K562 (cell line): ENCODE results near the gene RAPGEF5. TPM values are rescaled to one million over a fixed set of nuclear protein-coding genes. Genes with fewer than 3 reads are reported as not detected.

Experiments
- ATF7 ChIP-seq: fragments of 450-650 bp; IDR thresholded peaks from 2 replicates; pipeline ENCODE4 v1.7.1; 2014; ENCODE audit warnings: mild to moderate bottlenecking, moderate library complexity
- BRCA1 ChIP-seq, 2 experiments: fragments of 450-650 bp in 1 of 2; sonication (generic) in 1 of 2; formaldehyde crosslinking in 1 of 2; IDR thresholded peaks; 2 replicates each; pipeline versions ENCODE4 v1.5.0 to v1.6.1; 2017 to 2020; ENCODE audit warnings: mild to moderate bottlenecking in 1 of 2, missing genetic modification reagents in 1 of 2
- CTBP1 ChIP-seq: fragments of 450-650 bp; IDR thresholded peaks from 2 replicates; pipeline ENCODE4 v1.6.1; 2016; ENCODE audit warnings: borderline replicate concordance
- CTCF ChIP-seq, 3 experiments: IDR thresholded peaks in 2 of 3; conservative IDR thresholded peaks in 1 of 3; 2 replicates each; pipeline ENCODE4 v1.5.1; 2011 to 2012; ENCODE audit warnings: low read length in 3 of 3, mild to moderate bottlenecking in 3 of 3, control low read depth in 2 of 3, improper control_type of control experiment in 1 of 3, inconsistent platforms in 1 of 3, low read depth in 1 of 3, mixed read lengths in 1 of 3, moderate library complexity in 1 of 3; ENCODE audit not compliant: insufficient read depth in 2 of 3
- DEAF1 ChIP-seq: fragments of 450-650 bp; formaldehyde crosslinking; IDR thresholded peaks from 2 replicates; pipeline ENCODE4 v1.4.0; 2020; ENCODE audit warnings: mild to moderate bottlenecking, moderate library complexity
- MAFF ChIP-seq: IDR thresholded peaks from 2 replicates; pipeline ENCODE4 v1.6.1; 2012; ENCODE audit warnings: low read length, improper control_type of control experiment
- MAX ChIP-seq: sonication (generic); formaldehyde crosslinking; IDR thresholded peaks from 2 replicates; pipeline ENCODE4 v1.9.0; 2022; ENCODE audit warnings: mild to moderate bottlenecking, missing genetic modification reagents
- MXD1 ChIP-seq: fragments of 250-450 bp; sonication (Bioruptor Pico); IDR thresholded peaks from 2 replicates; pipeline ENCODE4 v1.8.0; 2021; ENCODE audit warnings: borderline replicate concordance, mild to moderate bottlenecking, moderate library complexity; ENCODE audit not compliant: poor library complexity, severe bottlenecking
- U2AF1 ChIP-seq: fragments of 200-400 bp; formaldehyde crosslinking; optimal IDR thresholded peaks from 2 replicates; pipeline ENCODE3; 2017; ENCODE audit warnings: mild to moderate bottlenecking, low read depth, low read length, moderate library complexity
- ZBTB11 ChIP-seq, 3 experiments: fragments of 200-800 bp in 1 of 3; fragments of 250-450 bp in 1 of 3; fragments of 450-650 bp in 1 of 3; sonication (Bioruptor Pico) in 1 of 3; sonication (Bioruptor generic) in 1 of 3; formaldehyde crosslinking in 1 of 3; IDR thresholded peaks; 2 replicates each; pipeline versions ENCODE4 v1.6.1 to v1.8.0; 2016 to 2022; ENCODE audit warnings: mild to moderate bottlenecking in 2 of 3, missing genetic modification characterization in 2 of 3, missing compliant biosample characterization in 1 of 3, moderate library complexity in 1 of 3
- ZBTB7A ChIP-seq: IDR thresholded peaks from 2 replicates; pipeline ENCODE4 v1.6.1; 2011; ENCODE audit warnings: low read depth, mild to moderate bottlenecking, low read length, moderate library complexity, borderline replicate concordance; ENCODE audit not compliant: control insufficient read depth
- ZFX ChIP-seq: sonication (generic); formaldehyde crosslinking; IDR thresholded peaks from 2 replicates; pipeline ENCODE4 v1.8.0; 2022; ENCODE audit warnings: mild to moderate bottlenecking, missing genetic modification reagents, moderate library complexity
- ZNF764 ChIP-seq: fragments of 250-450 bp; sonication (Bioruptor Pico); IDR thresholded peaks from 2 replicates; pipeline ENCODE4 v1.4.0; 2020; ENCODE audit warnings: low read depth, mild to moderate bottlenecking, moderate library complexity
- ZNF766 ChIP-seq: fragments of 200-800 bp; sonication (Bioruptor generic); conservative IDR thresholded peaks from 2 replicates; pipeline ENCODE4 v1.6.1; 2016; ENCODE audit warnings: missing genetic modification characterization, missing compliant biosample characterization
- polyA plus RNA-seq, 8 experiments: library from polyadenylated mRNA; depleted of rRNA in 4 of 8; stranded (reverse) in 5 of 8; unstranded in 3 of 8; fragments of >200 nt; fragmentation: Nextera tagmentation in 2 of 8; fragmentation: Illumina TruSeq in 1 of 8; extraction: Ambion mirVana in 2 of 8; extraction: Trizol in 1 of 8; gene quantifications; 2 replicates each; pipeline versions ENCODE4 v1.2.1 to v1.2.3, GENCODE V29; 2011 to 2014; ENCODE audit warnings: inconsistent platforms in 1 of 8, missing spikeins in 1 of 8
- total RNA-seq, 7 experiments: library from RNA; depleted of rRNA in 6 of 7; stranded (reverse); fragments of >200 nt in 6 of 7; fragmentation: Illumina TruSeq in 2 of 7; extraction: Trizol in 2 of 7; gene quantifications; 2 replicates each; pipeline versions ENCODE4 v1.2.1 to v1.2.3, GENCODE V29; 2011 to 2021; ENCODE audit warnings: low replicate concordance in 1 of 7

Gene RAPGEF5
- total and polyA plus RNA-seq, 9 of the 15 experiments (the other 6 are each of a cell fraction or from before 2014, with no cell fraction given): 0.39 to 2.0 (median 1.1) TPM

GRCh38 chr7:22082886-22083703 is 273.9 kb downstream of the RAPGEF5 start (continued):
- no peak for TF ChIP-seq ZBTB11 (CRISPR knock-in tag; IDR thresholded peaks at IDR 0.05)
- TF ChIP-seq ATF7: peak; percentile 49; the same call in 1 of the 2 replicates
- no peak for TF ChIP-seq U2AF1
- no peak for TF ChIP-seq MAFF
- TF ChIP-seq ZBTB7A: peak; percentile 75; the same call in 1 of the 2 replicates
- peak; percentile 98 for TF ChIP-seq ZNF764 (CRISPR knock-in tag)
- TF ChIP-seq BRCA1 (IDR thresholded peaks at IDR 0.05): no peak
- no peak for TF ChIP-seq BRCA1 (CRISPR knock-in tag; IDR thresholded peaks at IDR 0.05)
- TF ChIP-seq MAX (CRISPR knock-in tag): peak; percentile 73; the same call in 1 of the 2 replicates
- peak; percentile 61; the same call in 1 of the 2 replicates for TF ChIP-seq CTBP1
- 0 out of 2 replicates have a peak, but pooled peaks have one; percentile 65 for TF ChIP-seq ZNF766 (CRISPR knock-in tag)
- TF ChIP-seq CTCF (IDR thresholded peaks at IDR 0.05 in 2 of 3, conservative IDR thresholded peaks at IDR 0.05 in 1 of 3; ENCODE audit: insufficient read depth in 2 of 3, low read depth in 1 of 3, low read length in 3 of 3): peak; percentile 89 to 93 (median 92)
- peak; percentile 48; the same call in 1 of the 2 replicates for TF ChIP-seq DEAF1 (CRISPR knock-in tag)
- peak; percentile 31; the same call in 1 of the 2 replicates for TF ChIP-seq ZFX
- TF ChIP-seq MXD1 (CRISPR knock-in tag): no peak
